GM12878 (cell line): ENCODE measurements around the gene TMPRSS11B. TPM values are rescaled to one million over a fixed set of nuclear protein-coding genes. Genes with fewer than 3 reads are reported as not detected.
"Not testable (repeated sequence)": the region's sequence is repeated elsewhere in the genome, so short reads cannot be mapped to it uniquely, and the experiment has no call there.

ENCODE experiments used
- ATAC-seq: fragments of 200-7000 bp; cut with Tn5 transposase; 3 replicates; pipeline ENCODE4 v1.9.1; 2020; ENCODE audit warnings: mild to moderate bottlenecking, moderate library complexity
- BruUV-seq: library from RNA; stranded (reverse); fragments of 400-500 nt; replicated peaks from 2 replicates; lab custom pipeline; 2021; lab: Mats Ljungman, UMichigan
- CTCF ChIA-PET: fragments of 300-600 bp; sonication (Branson Sonifier 250); formaldehyde crosslinking; extraction: SDS; loops from one replicate; lab custom pipeline; 2021; ENCODE audit warnings: inconsistent platforms; lab: Yijun Ruan, JAX
- POLR2A ChIA-PET: fragments of 350-600 bp; formaldehyde crosslinking; extraction: SDS; loops from one replicate; lab custom pipeline; 2021; ENCODE audit warnings: inconsistent platforms; lab: Charles Lee
- RAD21 ChIA-PET: fragments of 300-600 bp; sonication (Branson Sonifier 250); formaldehyde crosslinking; loops from one replicate; lab custom pipeline; 2023; ENCODE audit warnings: antibody characterized with exemption; ENCODE audit not compliant: unreplicated experiment; lab: Charles Lee
- SMC1A ChIA-PET: fragments of 300-600 bp; sonication (Branson Sonifier 250); formaldehyde crosslinking; loops from one replicate; lab custom pipeline; 2023; ENCODE audit not compliant: unreplicated experiment, uncharacterized antibody; lab: Charles Lee
- DNase-seq: peaks from one replicate; pipeline ENCODE4 v3.0.0-alpha.2; 2011; ENCODE audit warnings: low read depth, low spot score
- FAIRE-seq: peaks from 3 replicates; lab custom pipeline; 2011; peaks lifted over from hg19 to GRCh38; lab: Jason Lieb, UNC
- H2AFZ ChIP-seq: 2 replicates; pipeline ENCODE4 v1.6.0; 2011; ENCODE audit warnings: low read depth, low read length, control low read depth; ENCODE audit not compliant: control insufficient read depth
- H3K27ac ChIP-seq: 2 replicates; pipeline ENCODE4 v1.5.1; 2011; ENCODE audit warnings: control low read depth; ENCODE audit not compliant: control insufficient read depth, insufficient read depth
- H3K27me3 ChIP-seq, 2 experiments: replicated peaks in 1 of 2; 2 replicates each; pipeline versions ENCODE4 v1.6.0 to v1.6.1; 2011; ENCODE audit warnings: low read length in 1 of 2; ENCODE audit not compliant: control insufficient read depth in 2 of 2, insufficient read depth in 2 of 2
- H3K36me3 ChIP-seq, 2 experiments: 2 replicates each; pipeline ENCODE4 v1.5.1; 2011; ENCODE audit warnings: low read length in 1 of 2; ENCODE audit not compliant: control insufficient read depth in 2 of 2, insufficient read depth in 2 of 2
- H3K4me1 ChIP-seq: 2 replicates; pipeline ENCODE4 v1.6.1; 2011; ENCODE audit warnings: mild to moderate bottlenecking, low read length, moderate library complexity, mixed read lengths; ENCODE audit not compliant: control insufficient read depth, insufficient read depth
- H3K4me2 ChIP-seq: 2 replicates; pipeline ENCODE4 v1.6.0; 2011; ENCODE audit warnings: control low read depth; ENCODE audit not compliant: control insufficient read depth, insufficient read depth
- H3K4me3 ChIP-seq: fragments of 200-600 bp; sonication (generic); 2 replicates; pipeline ENCODE4 v1.5.1; 2016
- H3K79me2 ChIP-seq: 2 replicates; pipeline ENCODE4 v1.6.0; 2011; ENCODE audit warnings: low read length; ENCODE audit not compliant: control insufficient read depth, insufficient read depth
- H3K9ac ChIP-seq: 2 replicates; pipeline ENCODE4 v1.8.0; 2011; ENCODE audit warnings: low read length, control low read depth, mixed read lengths; ENCODE audit not compliant: control insufficient read depth, insufficient read depth
- H3K9me3 ChIP-seq: replicated peaks from 3 replicates; pipeline ENCODE4 v1.5.1; 2011; ENCODE audit warnings: mild to moderate bottlenecking, low read length; ENCODE audit not compliant: control insufficient read depth, insufficient read depth
- H4K20me1 ChIP-seq: 2 replicates; pipeline ENCODE4 v1.6.0; 2011; ENCODE audit not compliant: control insufficient read depth, insufficient read depth
- NR2C2 ChIP-seq: IDR thresholded peaks from 2 replicates; pipeline ENCODE4 v1.6.1; 2011; ENCODE audit warnings: borderline replicate concordance, low read depth; ENCODE audit not compliant: control insufficient read depth, insufficient read length
- STAT3 ChIP-seq: IDR thresholded peaks from 2 replicates; pipeline ENCODE4 v1.6.1; 2011; ENCODE audit warnings: low read depth, low read length, improper control_type of control experiment
- TBL1XR1 ChIP-seq: IDR thresholded peaks from 2 replicates; pipeline ENCODE4 v1.6.1; 2012; ENCODE audit warnings: low read depth, low read length, improper control_type of control experiment
- WGBS: methylation state at CpG from one replicate; pipeline ENCODE4 v1.1.6; 2016; ENCODE audit warnings: low lambda C conversion rate; ENCODE audit not compliant: insufficient replicate concordance, insufficient coverage; ENCODE audit errors: missing lambda C conversion rate; 5-methylcytosine and 5-hydroxymethylcytosine counted together
- in situ Hi-C: fragments of 300-500 bp; cut with MboI; formaldehyde crosslinking; loops from 9 replicates; pipeline ENCODE4 v1.14.3; 2018; ENCODE audit warnings: mixed read lengths
- intact Hi-C: fragments of 100-400 bp; cut with micrococcal nuclease; formaldehyde crosslinking; loops from one replicate; pipeline ENCODE4 v1.14.2; 2022; ENCODE audit not compliant: unreplicated experiment
- polyA plus RNA-seq, 11 experiments: library from polyadenylated mRNA; depleted of rRNA in 4 of 11; unstranded in 6 of 11; stranded (reverse) in 5 of 11; fragments of >200 nt; fragmentation: Nextera tagmentation in 4 of 11; fragmentation: Illumina TruSeq in 1 of 11; extraction: Ambion mirVana in 4 of 11; extraction: Trizol in 1 of 11; gene quantifications; 1 replicate in 1 of 11; 2 replicates in 10 of 11; pipeline versions ENCODE4 v1.2.1 to v1.2.3, GENCODE V29; 2011 to 2016; ENCODE audit warnings: inconsistent platforms in 2 of 11, missing spikeins in 2 of 11, low read depth in 1 of 11
- total RNA-seq, 4 experiments: library from RNA; depleted of rRNA in 3 of 4; stranded (reverse); fragments of >200 nt in 3 of 4; fragmentation: Illumina TruSeq in 1 of 4; extraction: Trizol in 1 of 4; gene quantifications; 2 replicates each; pipeline versions ENCODE4 v1.2.1 to v1.2.3, GENCODE V29; 2013 to 2021
- TF ChIP-seq, protein P1 (sequence below): IDR thresholded peaks from 2 replicates; pipeline ENCODE4 v1.6.1; 2012; ENCODE audit warnings: mild to moderate bottlenecking, low read depth, low read length

TMPRSS11B gene
- total and polyA plus RNA-seq, 10 of the 15 experiments (the other 5 are each of a cell fraction or from before 2014, with no cell fraction given), result not detected

DNA sequence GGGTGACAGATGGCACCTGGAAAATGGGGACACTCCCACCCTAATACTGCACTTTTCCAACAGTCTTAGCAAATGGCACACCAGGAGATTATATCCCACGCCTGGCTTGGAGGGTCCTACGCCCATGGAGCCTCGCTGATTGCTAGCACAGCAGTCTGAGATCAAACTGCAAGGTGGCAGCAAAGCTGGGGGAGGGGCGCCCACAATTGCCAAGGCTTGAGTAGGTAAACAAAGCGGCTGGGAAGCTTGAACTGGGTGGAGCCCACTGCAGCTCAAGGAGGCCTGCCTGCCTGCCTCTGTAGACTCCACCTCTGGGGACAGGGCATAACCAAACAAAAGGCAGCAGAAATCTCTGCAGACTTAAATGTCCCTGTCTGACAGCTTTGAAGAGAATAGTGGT lies 51.2 kb downstream of the TMPRSS11B start:
- CTCF ChIA-PET, ATAC-seq, H3K9me3 ChIP-seq, H3K4me3 ChIP-seq, H3K27ac ChIP-seq, H3K27me3 ChIP-seq, FAIRE-seq, intact Hi-C loops, BruUV-seq, RAD21 ChIA-PET, POLR2A ChIA-PET, H3K4me2 ChIP-seq, H4K20me1 ChIP-seq, in situ Hi-C loops, H3K79me2 ChIP-seq, H3K9ac ChIP-seq, H3K36me3 ChIP-seq, H2AFZ ChIP-seq, SMC1A ChIA-PET, DNase-seq, H3K4me1 ChIP-seq: not testable (repeated sequence)
- 12% methylated on average over 5 of the region's 5 CpGs for WGBS

DNA sequence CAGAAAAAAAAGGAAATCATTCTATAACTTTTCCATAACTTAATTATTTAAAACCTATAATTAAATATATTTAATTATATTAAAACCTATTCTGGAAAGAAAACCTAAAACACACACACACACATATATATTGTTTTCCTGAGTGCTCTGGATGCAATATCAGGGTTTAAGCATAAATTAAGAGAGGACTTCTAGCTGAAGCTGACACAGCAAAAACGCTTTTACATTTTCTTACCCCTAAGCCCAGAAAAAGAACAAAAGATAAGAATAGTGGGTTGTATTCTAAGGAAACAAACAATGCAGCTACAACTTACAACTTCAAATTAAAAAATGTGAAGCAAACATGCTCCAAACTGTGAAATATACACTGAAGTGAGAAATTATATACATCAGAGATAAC lies 52.3 kb downstream of the TMPRSS11B start:
- H3K4me3 ChIP-seq, result no peak overlapping the region
- no peaks in the 10 kb centered on the region for H3K9me3 ChIP-seq
- ChIA-PET CTCF (interaction anchor here (0.9 kb wide), 1 partner anchor 17 kb away, joined by 4 read pairs; no protein-coding TSS in a partner anchor), RAD21 (no interaction called here), POLR2A (no interaction called here), SMC1A (interaction anchor here (0.6 to 1.4 kb wide), 2 partner anchors 13 to 18 kb away, joined by 3 to 5 read pairs; no protein-coding TSS in a partner anchor)
- no peak overlapping the region for H3K27ac ChIP-seq
- in situ Hi-C loops (no loop called here), intact Hi-C loops (no loop called here)
- no peaks in the 10 kb centered on the region for H3K79me2 ChIP-seq
- H3K4me2 ChIP-seq, result no peak overlapping the region
- TF ChIP-seq STAT3, result no peak
- TF ChIP-seq, protein P1, sequence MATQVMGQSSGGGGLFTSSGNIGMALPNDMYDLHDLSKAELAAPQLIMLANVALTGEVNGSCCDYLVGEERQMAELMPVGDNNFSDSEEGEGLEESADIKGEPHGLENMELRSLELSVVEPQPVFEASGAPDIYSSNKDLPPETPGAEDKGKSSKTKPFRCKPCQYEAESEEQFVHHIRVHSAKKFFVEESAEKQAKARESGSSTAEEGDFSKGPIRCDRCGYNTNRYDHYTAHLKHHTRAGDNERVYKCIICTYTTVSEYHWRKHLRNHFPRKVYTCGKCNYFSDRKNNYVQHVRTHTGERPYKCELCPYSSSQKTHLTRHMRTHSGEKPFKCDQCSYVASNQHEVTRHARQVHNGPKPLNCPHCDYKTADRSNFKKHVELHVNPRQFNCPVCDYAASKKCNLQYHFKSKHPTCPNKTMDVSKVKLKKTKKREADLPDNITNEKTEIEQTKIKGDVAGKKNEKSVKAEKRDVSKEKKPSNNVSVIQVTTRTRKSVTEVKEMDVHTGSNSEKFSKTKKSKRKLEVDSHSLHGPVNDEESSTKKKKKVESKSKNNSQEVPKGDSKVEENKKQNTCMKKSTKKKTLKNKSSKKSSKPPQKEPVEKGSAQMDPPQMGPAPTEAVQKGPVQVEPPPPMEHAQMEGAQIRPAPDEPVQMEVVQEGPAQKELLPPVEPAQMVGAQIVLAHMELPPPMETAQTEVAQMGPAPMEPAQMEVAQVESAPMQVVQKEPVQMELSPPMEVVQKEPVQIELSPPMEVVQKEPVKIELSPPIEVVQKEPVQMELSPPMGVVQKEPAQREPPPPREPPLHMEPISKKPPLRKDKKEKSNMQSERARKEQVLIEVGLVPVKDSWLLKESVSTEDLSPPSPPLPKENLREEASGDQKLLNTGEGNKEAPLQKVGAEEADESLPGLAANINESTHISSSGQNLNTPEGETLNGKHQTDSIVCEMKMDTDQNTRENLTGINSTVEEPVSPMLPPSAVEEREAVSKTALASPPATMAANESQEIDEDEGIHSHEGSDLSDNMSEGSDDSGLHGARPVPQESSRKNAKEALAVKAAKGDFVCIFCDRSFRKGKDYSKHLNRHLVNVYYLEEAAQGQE, result no peak
- TF ChIP-seq TBL1XR1, result no peak
- TF ChIP-seq NR2C2, result no peak
- H4K20me1 ChIP-seq, result no peaks in the 10 kb centered on the region
- no TSS peak for BruUV-seq
- no peak for DNase-seq
- no peak overlapping the region for H2AFZ ChIP-seq
- FAIRE-seq, result no peak
- no peak overlapping the region for H3K9ac ChIP-seq
- 9% methylated on average over 1 of the region's 1 CpG for WGBS
- H3K27me3 ChIP-seq, result no peaks in the 10 kb centered on the region
- no peaks in the 10 kb centered on the region for H3K4me1 ChIP-seq
- ATAC-seq, result no peak
- no peaks in the 10 kb centered on the region for H3K36me3 ChIP-seq
